H9 (cell line): ENCODE results near the gene HK3. TPM values are rescaled to one million over a fixed set of nuclear protein-coding genes. Genes with fewer than 3 reads are reported as not detected.

Experiments
- DNase-seq: peaks from one replicate; pipeline ENCODE4 v3.0.0-alpha.2; 2017
- H2AFZ ChIP-seq: one replicate; pipeline ENCODE4 v1.6.1; 2013; ENCODE audit warnings: mild to moderate bottlenecking, low read length, control low read depth, moderate library complexity
- H2AK5ac ChIP-seq: 2 replicates; pipeline ENCODE4 v1.6.1; 2013; ENCODE audit warnings: low read length, control low read depth, mixed read lengths; ENCODE audit not compliant: insufficient read length
- H2BK120ac ChIP-seq: one replicate; pipeline ENCODE4 v1.6.1; 2013; ENCODE audit warnings: low read depth, mild to moderate bottlenecking, low read length, control low read depth, inconsistent platforms; ENCODE audit not compliant: poor library complexity, severe bottlenecking
- H2BK12ac ChIP-seq: 2 replicates; pipeline ENCODE4 v1.6.1; 2013; ENCODE audit warnings: low read length, control low read depth, mixed read lengths, low read depth; ENCODE audit not compliant: insufficient read length
- H2BK15ac ChIP-seq: 2 replicates; pipeline ENCODE4 v1.6.1; 2013; ENCODE audit warnings: low read depth, low read length, control low read depth
- H2BK20ac ChIP-seq: one replicate; pipeline ENCODE4 v1.6.1; 2013; ENCODE audit warnings: low read depth, mild to moderate bottlenecking, low read length, control low read depth, inconsistent platforms; ENCODE audit not compliant: poor library complexity, severe bottlenecking
- H2BK5ac ChIP-seq: 2 replicates; pipeline ENCODE4 v1.6.1; 2013; ENCODE audit warnings: low read length, control low read depth, mixed read lengths; ENCODE audit not compliant: insufficient read length
- H3K14ac ChIP-seq: 2 replicates; pipeline ENCODE4 v1.6.1; 2013; ENCODE audit warnings: low read length, control low read depth; ENCODE audit not compliant: insufficient read depth
- H3K18ac ChIP-seq: 2 replicates; pipeline ENCODE4 v1.6.1; 2013; ENCODE audit warnings: low read depth, mild to moderate bottlenecking, mixed read lengths, low read length, control low read depth; ENCODE audit not compliant: insufficient read length
- H3K23ac ChIP-seq: 2 replicates; pipeline ENCODE4 v1.6.1; 2013; ENCODE audit warnings: low read length, control low read depth, mixed read lengths, low read depth; ENCODE audit not compliant: insufficient read length
- H3K23me2 ChIP-seq: 2 replicates; pipeline ENCODE4 v1.6.1; 2013; ENCODE audit warnings: low read depth, mild to moderate bottlenecking, mixed read lengths, low read length, control low read depth; ENCODE audit not compliant: insufficient read length, poor library complexity, severe bottlenecking
- H3K27ac ChIP-seq: 2 replicates; pipeline ENCODE4 v1.5.1; 2013; ENCODE audit warnings: low read length, control low read depth, mixed read lengths, low read depth; ENCODE audit not compliant: insufficient read length
- H3K27me3 ChIP-seq: 2 replicates; pipeline ENCODE4 v1.6.1; 2013; ENCODE audit warnings: low read length, control low read depth, inconsistent platforms; ENCODE audit not compliant: insufficient read depth
- H3K4ac ChIP-seq: 2 replicates; pipeline ENCODE4 v1.6.1; 2013; ENCODE audit warnings: low read depth, mild to moderate bottlenecking, control low read depth, inconsistent platforms, low read length, moderate library complexity
- H3K4me1 ChIP-seq: 2 replicates; pipeline ENCODE4 v1.6.1; 2013; ENCODE audit warnings: low read length, control low read depth, inconsistent platforms; ENCODE audit not compliant: insufficient read depth
- H3K4me2 ChIP-seq: 2 replicates; pipeline ENCODE4 v1.6.1; 2013; ENCODE audit warnings: low read length, control low read depth, mixed read lengths; ENCODE audit not compliant: insufficient read length, insufficient read depth
- H3K56ac ChIP-seq: 2 replicates; pipeline ENCODE4 v1.6.1; 2013; ENCODE audit warnings: low read depth, mild to moderate bottlenecking, mixed read lengths, low read length, control low read depth; ENCODE audit not compliant: insufficient read length
- H3K79me1 ChIP-seq: 2 replicates; pipeline ENCODE4 v1.6.1; 2013; ENCODE audit warnings: low read depth, mild to moderate bottlenecking, moderate library complexity, low read length, control low read depth, inconsistent platforms; ENCODE audit not compliant: insufficient read depth, poor library complexity, severe bottlenecking
- H3K79me2 ChIP-seq: 2 replicates; pipeline ENCODE4 v1.6.1; 2013; ENCODE audit warnings: low read length, control low read depth, inconsistent platforms; ENCODE audit not compliant: insufficient read depth
- H3K9ac ChIP-seq: 2 replicates; pipeline ENCODE4 v1.6.1; 2013; ENCODE audit warnings: low read length, control low read depth, mixed read lengths; ENCODE audit not compliant: insufficient read length; ENCODE audit errors: extremely low read depth
- H3K9me3 ChIP-seq: one replicate; pipeline ENCODE4 v1.6.1; 2013; ENCODE audit warnings: low read depth, low read length, inconsistent platforms; ENCODE audit not compliant: control insufficient read depth
- H3T11ph ChIP-seq: one replicate; pipeline ENCODE4 v1.6.1; 2013; ENCODE audit warnings: mild to moderate bottlenecking, low read length, control low read depth, inconsistent platforms
- H4K20me1 ChIP-seq: one replicate; pipeline ENCODE4 v1.6.1; 2013; ENCODE audit not compliant: control insufficient read depth, insufficient read length, insufficient read depth
- H4K5ac ChIP-seq: 2 replicates; pipeline ENCODE4 v1.6.1; 2013; ENCODE audit warnings: low read depth, mild to moderate bottlenecking, mixed read lengths, low read length, control low read depth; ENCODE audit not compliant: insufficient read length
- H4K8ac ChIP-seq: replicated peaks from 2 replicates; pipeline ENCODE4 v1.6.1; 2013; ENCODE audit warnings: low read length, control low read depth, mixed read lengths, low read depth; ENCODE audit not compliant: insufficient read length
- H4K91ac ChIP-seq: 2 replicates; pipeline ENCODE4 v1.6.1; 2013; ENCODE audit warnings: low read depth, mild to moderate bottlenecking, moderate library complexity, mixed read lengths, low read length, control low read depth; ENCODE audit not compliant: insufficient read length
- H3K27ac Mint-ChIP-seq, 3 experiments: 2 replicates in 2 of 3; 3 replicates in 1 of 3; pipeline ENCODE4 v1.8.0; 2020 to 2021; ENCODE audit warnings: mixed read lengths in 3 of 3, mild to moderate bottlenecking in 1 of 3, moderate library complexity in 1 of 3
- H3K27me3 Mint-ChIP-seq: 2 replicates; pipeline ENCODE4 v1.8.0; 2021; ENCODE audit warnings: low read depth, mild to moderate bottlenecking, moderate library complexity, mixed read lengths
- H3K36me3 Mint-ChIP-seq, 3 experiments: 2 replicates in 2 of 3; 3 replicates in 1 of 3; pipeline ENCODE4 v1.8.0; 2020 to 2021; ENCODE audit warnings: low read depth in 3 of 3, mixed read lengths in 3 of 3; ENCODE audit not compliant: insufficient read depth in 1 of 3
- H3K4me1 Mint-ChIP-seq, 2 experiments: 2 replicates each; pipeline ENCODE4 v1.8.0; 2020; ENCODE audit warnings: mixed read lengths in 2 of 2
- H3K4me3 Mint-ChIP-seq, 2 experiments: 2 replicates in 1 of 2; 3 replicates in 1 of 2; pipeline ENCODE4 v1.8.0; 2020 to 2021; ENCODE audit warnings: mild to moderate bottlenecking in 2 of 2, mixed read lengths in 2 of 2, moderate library complexity in 1 of 2
- H3K9me3 Mint-ChIP-seq, 2 experiments: 2 replicates in 1 of 2; 3 replicates in 1 of 2; pipeline ENCODE4 v1.8.0; 2020; ENCODE audit warnings: mild to moderate bottlenecking in 2 of 2, mixed read lengths in 2 of 2, moderate library complexity in 1 of 2
- CTCF ChIP-seq: fragments of 200-600 bp; sonication (generic); conservative IDR thresholded peaks from 3 replicates; pipeline ENCODE4 v1.8.0; 2021; ENCODE audit warnings: antibody characterized with exemption, mild to moderate bottlenecking
- WGBS: extraction: QIAGEN DNeasy Blood & Tissue Kit; methylation state at CpG from one replicate; pipeline ENCODE4 v1.1.7; 2013; ENCODE audit warnings: missing lambda C conversion rate, low lambda C conversion rate, mixed read lengths; ENCODE audit not compliant: insufficient read length; ENCODE audit errors: extremely low coverage; 5-methylcytosine and 5-hydroxymethylcytosine counted together
- total RNA-seq: library from RNA; stranded (reverse); gene quantifications from 2 replicates; pipeline ENCODE4 v1.2.1, GENCODE V29; 2021

Gene HK3
- total RNA-seq, 1 experiment from 2014 or later: not detected

GRCh38 chr5:176888016-176888864, 10.9 kb downstream of the HK3 start:
- H3K56ac ChIP-seq: no peak overlapping the region
- H2BK12ac ChIP-seq: no peak overlapping the region
- H3K27me3 ChIP-seq: no peaks in the 10 kb centered on the region
- H2BK15ac ChIP-seq: no peak overlapping the region
- TF ChIP-seq CTCF: no peak
- no peaks in the 10 kb centered on the region for H3K79me1 ChIP-seq
- no peak overlapping the region for H3K23ac ChIP-seq
- no peak overlapping the region for H3K9ac ChIP-seq
- no peak overlapping the region for H2AFZ ChIP-seq
- no peaks in the 10 kb centered on the region; a peak in 1 of 7 replicates for H3K36me3 Mint-ChIP-seq
- H3K27ac Mint-ChIP-seq: peak overlapping the region in 1 of 3 experiments; percentile 57; a peak in 2 of 7 replicates
- no peak overlapping the region for H3K4me3 Mint-ChIP-seq
- no peak overlapping the region for H2BK20ac ChIP-seq
- no peak overlapping the region for H2BK120ac ChIP-seq
- no peak overlapping the region for H4K8ac ChIP-seq
- no peak overlapping the region for H3T11ph ChIP-seq
- no peak overlapping the region for H3K4ac ChIP-seq
- no peak overlapping the region for H3K4me2 ChIP-seq
- no peak overlapping the region for H2BK5ac ChIP-seq
- no peak overlapping the region for H2AK5ac ChIP-seq
- no peaks in the 10 kb centered on the region for H3K9me3 Mint-ChIP-seq
- H3K9me3 ChIP-seq: no peaks in the 10 kb centered on the region
- DNase-seq: peak; percentile 22
- no peak overlapping the region for H4K5ac ChIP-seq
- H3K23me2 ChIP-seq: no peaks in the 10 kb centered on the region
- H3K27ac ChIP-seq: no peak overlapping the region
- H3K27me3 Mint-ChIP-seq: peaks cover 6% of the 10 kb centered on the region
- H4K91ac ChIP-seq: no peak overlapping the region
- H3K4me1 ChIP-seq: no peaks in the 10 kb centered on the region
- H4K20me1 ChIP-seq: no peaks in the 10 kb centered on the region
- no peak overlapping the region for H3K14ac ChIP-seq
- H3K79me2 ChIP-seq: no peaks in the 10 kb centered on the region
- no peak overlapping the region for H3K18ac ChIP-seq
- no CpG with 5 or more reads among the region's 27 CpGs for WGBS
- peaks cover 8 to 9% of the 10 kb centered on the region in 2 experiments for H3K4me1 Mint-ChIP-seq
